Measurements from ENCODE around the gene RRN3. TPM values are rescaled to one million over a fixed set of nuclear protein-coding genes. Genes with fewer than 3 reads are reported as not detected.
"Not testable (repeated sequence)": the region's sequence is repeated elsewhere in the genome, so short reads cannot be mapped to it uniquely, and the experiment has no call there.

The RRN3 gene
- total RNA-seq, 1 experiment from 2014 or later = 40.9 TPM

DNA sequence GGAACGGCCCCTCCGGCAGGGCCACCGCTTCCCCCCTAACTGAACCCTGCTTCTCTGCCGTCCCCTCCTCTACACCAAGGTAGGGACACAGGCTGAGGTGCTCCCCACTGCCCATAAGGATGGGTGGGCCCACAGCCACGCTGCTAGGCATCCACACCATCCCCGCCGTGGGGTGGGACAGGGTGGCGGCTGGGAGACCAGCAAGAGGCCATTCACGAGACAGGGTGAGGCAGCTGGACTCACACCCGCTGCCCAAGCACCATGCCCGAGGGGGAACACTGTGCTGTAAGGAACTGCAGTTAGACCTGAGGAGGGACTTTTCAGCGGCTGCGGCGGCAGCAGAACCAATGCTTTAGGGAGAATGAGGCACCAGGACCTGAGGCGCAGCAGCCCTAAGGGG lies 47.5 kb upstream of the RRN3 start:
- H2BK15ac ChIP-seq (ENCODE audit: low read depth, low read length) = no peak overlapping the region
- no peaks in the 10 kb centered on the region for H3K23me2 ChIP-seq (ENCODE audit: insufficient read length, low read depth, low read length, poor library complexity, severe bottlenecking)
- Mint-ChIP-seq H3K9me3 (no peaks in the 10 kb centered on the region), H3K27me3 (ENCODE audit: low read depth) (no peaks in the 10 kb centered on the region), H3K4me3 (no peak overlapping the region), H3K27ac (peak overlapping the region in 2 of 3 experiments; percentile 77 to 81; a peak in 4 of 7 replicates), H3K36me3 (ENCODE audit: insufficient read depth in 1 of 3, low read depth in 3 of 3) (peaks cover 0 to 4% (median 0%) of the 10 kb centered on the region in 3 experiments; a peak in 1 of 7 replicates), H3K4me1 (peaks cover 14 to 27% of the 10 kb centered on the region in 2 experiments)
- H3K79me2 ChIP-seq (ENCODE audit: insufficient read depth, low read length) = peaks cover 17% of the 10 kb centered on the region; the same call in 1 of the 2 replicates
- H3K14ac ChIP-seq (ENCODE audit: insufficient read depth, low read length) = no peak overlapping the region
- H2AK5ac ChIP-seq (ENCODE audit: insufficient read length, low read length) = no peak overlapping the region
- H4K20me1 ChIP-seq (ENCODE audit: control insufficient read depth, insufficient read depth, insufficient read length) = no peaks in the 10 kb centered on the region
- H3K23ac ChIP-seq (ENCODE audit: insufficient read length, low read depth, low read length) = no peak overlapping the region
- H3K56ac ChIP-seq (ENCODE audit: insufficient read length, low read depth, low read length) = no peak overlapping the region
- H4K8ac ChIP-seq (replicated peaks; ENCODE audit: insufficient read length, low read depth, low read length) = no peak overlapping the region
- no peaks in the 10 kb centered on the region for H3K9me3 ChIP-seq (ENCODE audit: control insufficient read depth, low read depth, low read length)
- no peak overlapping the region for H3K4ac ChIP-seq (ENCODE audit: low read depth, low read length)
- H4K91ac ChIP-seq (ENCODE audit: insufficient read length, low read depth, low read length) = no peak overlapping the region
- no peak overlapping the region for H3K27ac ChIP-seq (ENCODE audit: insufficient read length, low read depth, low read length)
- no peaks in the 10 kb centered on the region; the same call in 1 of the 2 replicates for H3K4me1 ChIP-seq (ENCODE audit: insufficient read depth, low read length)
- WGBS (ENCODE audit: extremely low coverage, insufficient read length, low lambda C conversion rate) = no CpG with 5 or more reads among the region's 15 CpGs
- no peak overlapping the region for H2AFZ ChIP-seq (ENCODE audit: low read length)
- peaks cover 4% of the 10 kb centered on the region for H3K79me1 ChIP-seq (ENCODE audit: insufficient read depth, low read depth, low read length, poor library complexity, severe bottlenecking)
- H3K4me2 ChIP-seq (ENCODE audit: insufficient read depth, insufficient read length, low read length) = no peak overlapping the region
- TF ChIP-seq, protein P1, sequence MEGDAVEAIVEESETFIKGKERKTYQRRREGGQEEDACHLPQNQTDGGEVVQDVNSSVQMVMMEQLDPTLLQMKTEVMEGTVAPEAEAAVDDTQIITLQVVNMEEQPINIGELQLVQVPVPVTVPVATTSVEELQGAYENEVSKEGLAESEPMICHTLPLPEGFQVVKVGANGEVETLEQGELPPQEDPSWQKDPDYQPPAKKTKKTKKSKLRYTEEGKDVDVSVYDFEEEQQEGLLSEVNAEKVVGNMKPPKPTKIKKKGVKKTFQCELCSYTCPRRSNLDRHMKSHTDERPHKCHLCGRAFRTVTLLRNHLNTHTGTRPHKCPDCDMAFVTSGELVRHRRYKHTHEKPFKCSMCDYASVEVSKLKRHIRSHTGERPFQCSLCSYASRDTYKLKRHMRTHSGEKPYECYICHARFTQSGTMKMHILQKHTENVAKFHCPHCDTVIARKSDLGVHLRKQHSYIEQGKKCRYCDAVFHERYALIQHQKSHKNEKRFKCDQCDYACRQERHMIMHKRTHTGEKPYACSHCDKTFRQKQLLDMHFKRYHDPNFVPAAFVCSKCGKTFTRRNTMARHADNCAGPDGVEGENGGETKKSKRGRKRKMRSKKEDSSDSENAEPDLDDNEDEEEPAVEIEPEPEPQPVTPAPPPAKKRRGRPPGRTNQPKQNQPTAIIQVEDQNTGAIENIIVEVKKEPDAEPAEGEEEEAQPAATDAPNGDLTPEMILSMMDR (conservative IDR thresholded peaks at IDR 0.05) = no peak
- no peak overlapping the region for H3K18ac ChIP-seq (ENCODE audit: insufficient read length, low read depth, low read length)
- no peak overlapping the region for H2BK120ac ChIP-seq (ENCODE audit: low read depth, low read length, poor library complexity, severe bottlenecking)
- no peak overlapping the region for H3K9ac ChIP-seq (ENCODE audit: extremely low read depth, insufficient read length, low read length)
- H4K5ac ChIP-seq (ENCODE audit: insufficient read length, low read depth, low read length) = no peak overlapping the region
- no peak overlapping the region for H3T11ph ChIP-seq (ENCODE audit: low read length)
- no peak for DNase-seq
- H2BK12ac ChIP-seq (ENCODE audit: insufficient read length, low read depth, low read length) = no peak overlapping the region
- H3K27me3 ChIP-seq (ENCODE audit: insufficient read depth, low read length) = no peaks in the 10 kb centered on the region
- H2BK20ac ChIP-seq (ENCODE audit: low read depth, low read length, poor library complexity, severe bottlenecking) = no peak overlapping the region
- no peak overlapping the region for H2BK5ac ChIP-seq (ENCODE audit: insufficient read length, low read length)

DNA sequence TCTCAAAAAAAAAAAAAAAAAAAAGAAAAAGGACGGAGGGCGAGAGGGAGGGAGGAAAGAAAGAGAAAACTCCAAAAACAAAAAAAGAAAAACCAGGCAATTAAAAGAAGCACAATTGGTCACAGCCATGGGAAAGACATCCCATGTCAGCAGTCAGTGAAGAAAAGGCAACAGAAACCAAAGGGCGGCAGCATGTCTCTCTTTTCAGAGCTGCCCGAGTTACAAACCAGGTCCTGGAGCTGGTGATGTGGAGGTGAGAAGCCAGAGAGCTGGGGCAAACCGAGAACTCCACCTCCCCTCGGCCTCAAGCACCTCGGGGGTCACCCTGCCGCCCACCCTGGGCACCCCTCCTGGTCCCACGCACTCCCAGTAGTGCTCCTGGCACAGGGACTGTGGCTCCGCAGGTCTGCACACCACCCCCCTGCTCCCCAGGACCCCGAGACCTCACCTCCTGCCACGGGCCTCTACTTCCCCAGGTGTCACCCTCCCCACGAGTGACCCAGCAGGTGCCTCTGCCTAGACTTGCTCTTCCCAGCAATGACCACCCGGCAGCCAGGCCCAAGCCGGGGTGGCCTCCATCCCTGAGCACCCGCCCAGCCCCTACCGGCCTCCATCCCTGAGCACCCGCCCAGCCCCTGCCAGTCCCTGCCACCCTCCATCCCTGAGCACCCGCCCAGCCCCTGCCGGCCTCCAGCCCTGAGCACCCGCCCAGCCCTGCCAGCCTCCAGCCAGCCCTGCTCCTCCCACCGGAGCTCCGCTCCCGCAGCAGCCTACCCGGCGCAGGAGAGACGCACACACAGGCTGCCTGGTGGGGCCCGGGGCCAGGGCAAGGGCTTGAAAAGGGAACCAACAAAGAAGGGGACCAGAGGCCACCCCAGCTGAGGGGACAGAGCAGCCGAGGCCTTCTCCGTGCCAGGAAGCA lies 46.6 kb upstream of the RRN3 start:
- not testable (repeated sequence) for H4K20me1 ChIP-seq (ENCODE audit: control insufficient read depth, insufficient read depth, insufficient read length); H3K9ac ChIP-seq (ENCODE audit: extremely low read depth, insufficient read length, low read length); H3K4ac ChIP-seq (ENCODE audit: low read depth, low read length); H4K8ac ChIP-seq (replicated peaks; ENCODE audit: insufficient read length, low read depth, low read length); H2AFZ ChIP-seq (ENCODE audit: low read length); H3K36me3 Mint-ChIP-seq (ENCODE audit: insufficient read depth in 1 of 3, low read depth in 3 of 3); H2BK120ac ChIP-seq (ENCODE audit: low read depth, low read length, poor library complexity, severe bottlenecking); H3K4me1 ChIP-seq (ENCODE audit: insufficient read depth, low read length); H2BK12ac ChIP-seq (ENCODE audit: insufficient read length, low read depth, low read length); H2BK5ac ChIP-seq (ENCODE audit: insufficient read length, low read length); H4K5ac ChIP-seq (ENCODE audit: insufficient read length, low read depth, low read length); H3K79me1 ChIP-seq (ENCODE audit: insufficient read depth, low read depth, low read length, poor library complexity, severe bottlenecking); H3K4me2 ChIP-seq (ENCODE audit: insufficient read depth, insufficient read length, low read length); H3K27me3 Mint-ChIP-seq (ENCODE audit: low read depth); H3K79me2 ChIP-seq (ENCODE audit: insufficient read depth, low read length); H3K9me3 Mint-ChIP-seq; H2AK5ac ChIP-seq (ENCODE audit: insufficient read length, low read length); H3K9me3 ChIP-seq (ENCODE audit: control insufficient read depth, low read depth, low read length); H3K4me3 Mint-ChIP-seq; H3K27me3 ChIP-seq (ENCODE audit: insufficient read depth, low read length); H3K23ac ChIP-seq (ENCODE audit: insufficient read length, low read depth, low read length); H4K91ac ChIP-seq (ENCODE audit: insufficient read length, low read depth, low read length); H3K14ac ChIP-seq (ENCODE audit: insufficient read depth, low read length); H3K56ac ChIP-seq (ENCODE audit: insufficient read length, low read depth, low read length); H3T11ph ChIP-seq (ENCODE audit: low read length); H2BK20ac ChIP-seq (ENCODE audit: low read depth, low read length, poor library complexity, severe bottlenecking); H3K27ac ChIP-seq (ENCODE audit: insufficient read length, low read depth, low read length); H2BK15ac ChIP-seq (ENCODE audit: low read depth, low read length); H3K23me2 ChIP-seq (ENCODE audit: insufficient read length, low read depth, low read length, poor library complexity, severe bottlenecking)
- H3K18ac ChIP-seq (ENCODE audit: insufficient read length, low read depth, low read length) = peak overlapping the region; percentile 27
- peak overlapping the region in 2 of 3 experiments; percentile 34 to 80; a peak in 3 of 7 replicates for H3K27ac Mint-ChIP-seq
- H3K4me1 Mint-ChIP-seq = peaks cover 9 to 19% of the 10 kb centered on the region in 2 experiments
- DNase-seq = peak; percentile 30
- WGBS (ENCODE audit: extremely low coverage, insufficient read length, low lambda C conversion rate) = no CpG with 5 or more reads among the region's 30 CpGs

Data from H9 (cell line).